SK-N-SH treated with all-trans-retinoic acid at 6 μM for 48 hours (cell line): ENCODE results near the gene IARS2.

ENCODE experiments used
- CSDC2 ChIP-seq: fragments of 250-450 bp; sonication (Bioruptor Pico); IDR thresholded peaks from 2 replicates; pipeline ENCODE4 v1.5.0; 2020; ENCODE audit warnings: mild to moderate bottlenecking, moderate library complexity
- POU6F1 ChIP-seq: fragments of 250-450 bp; sonication (Bioruptor Pico); IDR thresholded peaks from 2 replicates; pipeline ENCODE4 v1.8.0; 2021; ENCODE audit warnings: low read depth, mild to moderate bottlenecking, moderate library complexity, borderline replicate concordance
- SNAI2 ChIP-seq: fragments of 250-450 bp; sonication (Bioruptor Pico); IDR thresholded peaks from 2 replicates; pipeline ENCODE4 v1.5.0; 2020; ENCODE audit warnings: mild to moderate bottlenecking, moderate library complexity
- ZFP3 ChIP-seq: fragments of 250-450 bp; sonication (Bioruptor Pico); IDR thresholded peaks from 2 replicates; pipeline ENCODE4 v1.5.0; 2020; ENCODE audit warnings: mild to moderate bottlenecking, moderate library complexity
- ZFP30 ChIP-seq: fragments of 450-650 bp; formaldehyde crosslinking; IDR thresholded peaks from 2 replicates; pipeline ENCODE4 v1.5.0; 2022; ENCODE audit warnings: mild to moderate bottlenecking, moderate library complexity
- ZNF8 ChIP-seq: fragments of 450-650 bp; formaldehyde crosslinking; IDR thresholded peaks from 2 replicates; pipeline ENCODE4 v1.5.0; 2020; ENCODE audit warnings: mild to moderate bottlenecking, moderate library complexity

GRCh38 chr1:220164517-220164916, 70.6 kb downstream of the IARS2 start:
- TF ChIP-seq ZNF8 (CRISPR knock-in tag) (no peak), POU6F1 (CRISPR knock-in tag) (no peak), ZFP30 (no peak), SNAI2 (no peak), CSDC2 (no peak), ZFP3 (CRISPR knock-in tag) (no peak)
